ENCODE results near the gene PRR33.

DNA sequence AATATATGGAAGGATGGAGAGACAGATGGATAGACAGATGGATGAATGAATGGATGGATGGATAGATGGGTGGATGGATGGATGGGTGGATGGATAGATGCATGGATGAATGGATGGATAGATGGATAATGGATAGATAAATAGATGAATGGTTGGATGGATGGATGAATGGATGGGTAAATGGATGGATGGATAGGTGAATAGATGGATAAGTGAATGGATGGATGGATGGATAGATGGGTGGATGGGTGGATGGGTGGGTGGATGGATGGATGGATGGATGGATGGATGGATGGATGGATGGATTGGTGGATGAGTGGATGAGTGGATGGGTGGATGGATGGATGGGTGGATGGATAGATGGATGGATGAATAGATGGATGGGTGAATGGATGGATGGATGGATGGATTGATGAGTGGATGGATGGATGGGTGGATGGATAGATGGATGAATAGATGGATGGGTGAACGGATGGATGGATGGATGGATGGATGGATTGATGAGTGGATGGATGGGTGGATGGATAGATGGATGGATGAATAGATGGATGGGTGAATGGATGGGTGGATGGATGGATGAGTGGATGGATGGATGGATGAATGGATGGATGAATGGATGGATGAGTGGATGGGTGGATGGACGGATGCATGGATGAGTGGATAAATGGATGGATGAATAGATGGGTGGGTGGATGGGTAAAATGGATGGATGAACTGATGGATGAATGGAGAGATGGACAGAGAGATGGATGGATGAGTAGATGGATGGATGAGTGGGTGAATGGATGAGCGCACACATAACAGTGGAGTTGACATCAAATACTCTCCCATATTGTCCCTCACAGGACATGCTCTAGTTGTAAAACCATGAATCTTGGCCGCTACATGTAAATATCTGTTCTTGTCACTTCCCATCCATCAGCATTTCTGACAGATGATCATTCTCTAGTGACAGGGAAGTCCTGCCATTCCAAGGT lies 30.0 kb downstream of the PRR33 start:
- TF ChIP-seq CTCF (IDR thresholded peaks at IDR 0.05; ENCODE audit: low read depth, low read length, poor library complexity, severe bottlenecking): no peak
- TF ChIP-seq EZH2phosphoT487 (IDR thresholded peaks at IDR 0.05; ENCODE audit: borderline replicate concordance, low read length): no peak
